Esophagus squamous epithelium (tissue), 5 donors: ENCODE measurements around the gene SHISA6. TPM values are rescaled to one million over a fixed set of nuclear protein-coding genes. Genes with fewer than 3 reads are reported as not detected.

ENCODE experiments used
- DNase-seq: peaks from one replicate; lab custom pipeline; 2025; lab: John Stamatoyannopoulos, UW
- H3K27ac ChIP-seq, 4 donors: fragments of 200-600 bp; sonication (generic); one replicate each; pipeline ENCODE4 v1.5.1; 2016 to 2019; ENCODE audit warnings: mild to moderate bottlenecking in 1 of 4
- H3K27me3 ChIP-seq, 4 donors: fragments of 200-600 bp; sonication (generic); 1 replicate in 3 of 4; 2 replicates in 1 of 4; pipeline versions ENCODE4 v1.5.1 to v1.6.0; 2017 to 2021; ENCODE audit warnings: antibody characterized with exemption in 1 of 4
- H3K36me3 ChIP-seq, 3 donors: fragments of 200-600 bp; sonication (generic); one replicate each; pipeline ENCODE4 v1.5.1; 2016 to 2019
- H3K4me1 ChIP-seq, 3 donors: fragments of 200-600 bp; sonication (generic); one replicate each; pipeline ENCODE4 v1.5.1; 2017 to 2019
- H3K4me3 ChIP-seq, 4 donors: fragments of 200-600 bp; sonication (generic); 1 replicate in 3 of 4; 2 replicates in 1 of 4; pipeline ENCODE4 v1.5.1; 2016 to 2019; ENCODE audit warnings: mild to moderate bottlenecking in 2 of 4, moderate library complexity in 1 of 4
- H3K9me3 ChIP-seq, 3 donors: fragments of 200-600 bp; sonication (generic); one replicate each; pipeline ENCODE4 v1.5.1; 2016 to 2019
- CTCF ChIP-seq, 6 experiments: fragments of 450-650 bp in 4 of 6; fragments of 200-600 bp in 2 of 6; sonication (generic) in 2 of 6; IDR thresholded peaks; one replicate each; pipeline ENCODE4 v1.5.1; 2016 to 2019; ENCODE audit warnings: antibody characterized with exemption in 6 of 6, mild to moderate bottlenecking in 4 of 6, moderate library complexity in 4 of 6
- POLR2A ChIP-seq, 4 donors: fragments of 450-650 bp; IDR thresholded peaks; one replicate each; pipeline ENCODE4 v1.6.1; 2017; ENCODE audit warnings: antibody characterized with exemption in 4 of 4, mild to moderate bottlenecking in 4 of 4, moderate library complexity in 3 of 4
- WGBS, 2 donors: methylation state at CpG; one replicate each; pipeline ENCODE4 v1.1.5; 2018; 5-methylcytosine and 5-hydroxymethylcytosine counted together
- intact Hi-C: fragments of 100-400 bp; cut with DNase I; formaldehyde crosslinking; loops from one replicate; pipeline ENCODE4 v1.15.0; 2022
- total RNA-seq, 4 donors: library from RNA; depleted of rRNA; stranded (reverse); fragments of >200 nt; gene quantifications; one replicate each; pipeline ENCODE4 v1.1.0, GENCODE V29; 2016
- donor health status: DM: yes; HTN: yes; CAD: no.

SHISA6 gene
- total RNA-seq, 4 donors from 2014 or later: 0.19 to 1.5 (median 0.71) TPM

- intact Hi-C loops: no loop called here
- no peak for DNase-seq
- H3K27ac ChIP-seq: no peak overlapping the region
- TF ChIP-seq CTCF (IDR thresholded peaks at IDR 0.05) (no peak), POLR2A (IDR thresholded peaks at IDR 0.05) (no peak)
- H3K27me3 ChIP-seq: no peaks in the 10 kb centered on the region
- no peaks in the 10 kb centered on the region for H3K9me3 ChIP-seq
- no peaks in the 10 kb centered on the region for H3K4me1 ChIP-seq
- H3K4me3 ChIP-seq: no peak overlapping the region
- H3K36me3 ChIP-seq: no peaks in the 10 kb centered on the region
These were observed 46.8 kb downstream of the SHISA6 start for GRCh38 chr17:11287791-11288190.

- no peaks in the 10 kb centered on the region for H3K4me1 ChIP-seq
- no peaks in the 10 kb centered on the region for H3K27me3 ChIP-seq
- 90 to 92% methylated on average over 7 of the region's 7 CpGs for WGBS, 2 donors
- intact Hi-C loops: no loop called here
- TF ChIP-seq CTCF (IDR thresholded peaks at IDR 0.05) (no peak), POLR2A (IDR thresholded peaks at IDR 0.05) (no peak)
- DNase-seq: no peak
- H3K9me3 ChIP-seq: no peaks in the 10 kb centered on the region
- H3K36me3 ChIP-seq: no peaks in the 10 kb centered on the region
- no peak overlapping the region for H3K27ac ChIP-seq
- no peak overlapping the region for H3K4me3 ChIP-seq
These were observed 49.8 kb downstream of the SHISA6 start for GRCh38 chr17:11290814-11291213.

GRCh38 chr17:11292491-11292890, 51.5 kb downstream of the SHISA6 start:
- H3K4me1 ChIP-seq: no peaks in the 10 kb centered on the region
- WGBS, 2 donors: 88 to 92% methylated on average over 8 of the region's 8 CpGs
- no peaks in the 10 kb centered on the region for H3K36me3 ChIP-seq
- no peak for TF ChIP-seq CTCF (IDR thresholded peaks at IDR 0.05)
- no peak for TF ChIP-seq POLR2A (IDR thresholded peaks at IDR 0.05)
- no peaks in the 10 kb centered on the region for H3K27me3 ChIP-seq
- no peak overlapping the region for H3K4me3 ChIP-seq
- no peak overlapping the region for H3K27ac ChIP-seq
- no peaks in the 10 kb centered on the region for H3K9me3 ChIP-seq
- intact Hi-C loops: no loop called here
- DNase-seq: no peak

- Histone ChIP-seq H3K4me3 (no peak overlapping the region), H3K27ac (no peak overlapping the region), H3K27me3 (no peaks in the 10 kb centered on the region), H3K9me3 (no peaks in the 10 kb centered on the region), H3K36me3 (no peaks in the 10 kb centered on the region), H3K4me1 (no peaks in the 10 kb centered on the region)
- TF ChIP-seq CTCF (IDR thresholded peaks at IDR 0.05) (no peak), POLR2A (IDR thresholded peaks at IDR 0.05) (no peak)
- 79 to 80% methylated on average over 8 of the region's 8 CpGs for WGBS, 2 donors
- no peak for DNase-seq
- intact Hi-C loops: no loop called here
These were observed 52.5 kb downstream of the SHISA6 start for GRCh38 chr17:11293480-11293879.

- TF ChIP-seq CTCF (IDR thresholded peaks at IDR 0.05): no peak
- TF ChIP-seq POLR2A (IDR thresholded peaks at IDR 0.05): no peak
- H3K4me1 ChIP-seq: no peaks in the 10 kb centered on the region
- no peaks in the 10 kb centered on the region for H3K27me3 ChIP-seq
- intact Hi-C loops: loop anchor here (5.0 kb wide), 1 partner anchor 583 kb away; no protein-coding TSS in a partner anchor
- H3K36me3 ChIP-seq: no peaks in the 10 kb centered on the region
- no peaks in the 10 kb centered on the region for H3K9me3 ChIP-seq
- H3K4me3 ChIP-seq: no peak overlapping the region
- DNase-seq: no peak
- WGBS, 2 donors: 90 to 92% methylated on average over 10 of the region's 10 CpGs
- H3K27ac ChIP-seq: no peak overlapping the region
These were observed 53.8 kb downstream of the SHISA6 start for GRCh38 chr17:11294826-11295225.
